Renal cortex interstitium (tissue), 11 donors: Measurements from ENCODE around the gene ZNF837. TPM values are rescaled to one million over a fixed set of nuclear protein-coding genes. Genes with fewer than 3 reads are reported as not detected.
"Not testable (repeated sequence)": the region's sequence is repeated elsewhere in the genome, so short reads cannot be mapped to it uniquely, and the experiment has no call there.

Experiments
- DNase-seq, 11 donors: peaks; one replicate each; pipeline ENCODE4 v3.0.0-alpha.2; 2013; ENCODE audit warnings: low read depth in 9 of 11, low spot score in 4 of 11; ENCODE audit errors: extremely low read depth in 1 of 11
- polyA plus RNA-seq, 3 donors: library from polyadenylated mRNA; unstranded; fragments of 120-200 nt; gene quantifications; one replicate each; pipeline ENCODE4 v1.2.1, GENCODE V29; 2013; ENCODE audit not compliant: insufficient read length in 3 of 3

ZNF837 gene
- polyA plus RNA-seq, 3 donors: 3.3 to 6.0 (median 4.5) TPM

GRCh38 chr19:58355215-58355796, 25.5 kb downstream of the ZNF837 start:
- DNase-seq: no peak

DNA sequence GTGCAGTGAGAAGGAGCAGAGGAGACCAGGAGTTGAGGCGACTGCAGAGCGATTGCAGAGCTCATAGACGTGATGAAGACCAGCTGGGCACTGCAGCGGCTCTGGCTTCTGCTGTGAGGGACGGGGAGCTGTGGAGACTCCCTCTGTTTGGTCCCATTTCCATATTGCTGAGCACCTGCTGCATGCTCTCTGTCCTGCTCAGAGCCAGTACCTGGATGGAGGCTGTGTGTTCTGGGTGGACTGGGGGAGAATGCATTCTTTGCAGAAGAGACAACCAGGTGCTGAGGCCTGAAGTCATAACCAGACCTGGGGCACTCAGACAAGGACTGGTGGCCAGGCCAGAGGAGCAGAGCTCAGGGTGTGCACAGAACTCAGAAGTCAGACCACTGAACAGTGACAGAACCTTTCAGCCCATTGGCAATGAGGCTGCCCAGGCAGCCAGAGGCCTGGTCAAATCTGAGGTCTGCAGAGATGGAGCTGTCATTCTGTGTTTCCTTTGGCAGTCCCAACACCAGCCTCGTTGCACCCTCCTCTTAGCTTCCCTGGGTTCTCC, 26.3 kb downstream of the ZNF837 start:
- DNase-seq: no peak

GRCh38 chr19:58353717-58354477, 26.9 kb downstream of the ZNF837 start:
- DNase-seq: no peak

GRCh38 chr19:58352760-58353671, 27.8 kb downstream of the ZNF837 start, which contains the start of gene A1BG:
Gene A1BG (minus strand): TSS chr19:58353492. CDS start chr19:58353437, 55 bp downstream.
- DNase-seq: no peak

DNA sequence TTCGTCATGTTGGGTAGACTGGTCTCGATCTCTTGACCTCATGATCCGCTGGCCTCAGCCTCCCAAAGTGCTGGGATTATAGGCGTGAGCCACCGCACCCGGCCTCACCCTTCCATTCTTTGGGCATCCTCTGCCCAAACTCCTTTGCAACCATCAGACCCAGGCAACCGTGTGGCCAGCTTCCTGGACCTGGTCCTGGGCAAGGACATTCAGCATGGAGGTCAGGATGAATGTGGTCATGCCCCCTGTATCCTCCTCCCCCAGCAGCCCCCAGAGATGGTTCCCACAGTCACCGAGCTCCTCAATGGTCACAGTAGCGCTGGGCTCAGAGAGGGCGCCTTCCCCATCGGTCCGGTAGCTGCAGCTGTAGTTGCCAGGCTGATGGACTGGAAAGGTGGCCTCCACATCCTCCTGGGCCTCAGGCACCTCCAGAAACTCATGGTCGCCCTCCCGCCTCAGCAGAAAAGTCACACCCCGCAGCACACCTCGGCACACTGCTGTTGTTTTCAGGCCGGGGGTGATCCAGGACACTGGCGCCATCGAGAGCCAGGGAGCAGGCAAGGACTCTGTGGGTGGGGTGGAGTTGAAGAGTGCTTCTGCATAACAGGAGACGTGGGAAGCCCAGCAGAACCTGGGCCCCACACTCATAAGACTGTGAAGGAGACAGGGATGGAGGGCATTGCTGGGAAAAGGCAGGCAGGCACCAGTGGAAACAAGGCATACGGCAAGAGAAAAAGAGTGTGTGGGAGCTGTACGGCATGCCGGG, 28.7 kb downstream of the ZNF837 start:
- no peak for DNase-seq

DNA sequence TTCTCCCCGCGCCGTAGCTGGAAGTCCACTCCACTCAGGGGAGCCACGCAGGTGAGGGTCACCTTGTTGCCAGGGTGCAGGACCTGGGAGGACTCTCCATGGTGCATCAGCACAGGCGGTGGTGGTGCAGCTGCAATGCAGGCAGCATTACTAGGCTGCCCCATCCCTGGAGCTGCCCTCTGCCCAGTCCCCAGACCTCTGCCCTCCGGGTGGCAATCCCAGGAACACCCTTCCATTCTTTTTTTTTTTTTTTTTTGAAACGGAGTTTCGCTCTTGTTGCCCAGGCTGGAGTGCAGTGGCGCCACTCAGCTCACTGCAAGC, 29.3 kb downstream of the ZNF837 start:
- no peak for DNase-seq

- no peak for DNase-seq
These were observed 29.8 kb downstream of the ZNF837 start for GRCh38 chr19:58350871-58351557.

DNA sequence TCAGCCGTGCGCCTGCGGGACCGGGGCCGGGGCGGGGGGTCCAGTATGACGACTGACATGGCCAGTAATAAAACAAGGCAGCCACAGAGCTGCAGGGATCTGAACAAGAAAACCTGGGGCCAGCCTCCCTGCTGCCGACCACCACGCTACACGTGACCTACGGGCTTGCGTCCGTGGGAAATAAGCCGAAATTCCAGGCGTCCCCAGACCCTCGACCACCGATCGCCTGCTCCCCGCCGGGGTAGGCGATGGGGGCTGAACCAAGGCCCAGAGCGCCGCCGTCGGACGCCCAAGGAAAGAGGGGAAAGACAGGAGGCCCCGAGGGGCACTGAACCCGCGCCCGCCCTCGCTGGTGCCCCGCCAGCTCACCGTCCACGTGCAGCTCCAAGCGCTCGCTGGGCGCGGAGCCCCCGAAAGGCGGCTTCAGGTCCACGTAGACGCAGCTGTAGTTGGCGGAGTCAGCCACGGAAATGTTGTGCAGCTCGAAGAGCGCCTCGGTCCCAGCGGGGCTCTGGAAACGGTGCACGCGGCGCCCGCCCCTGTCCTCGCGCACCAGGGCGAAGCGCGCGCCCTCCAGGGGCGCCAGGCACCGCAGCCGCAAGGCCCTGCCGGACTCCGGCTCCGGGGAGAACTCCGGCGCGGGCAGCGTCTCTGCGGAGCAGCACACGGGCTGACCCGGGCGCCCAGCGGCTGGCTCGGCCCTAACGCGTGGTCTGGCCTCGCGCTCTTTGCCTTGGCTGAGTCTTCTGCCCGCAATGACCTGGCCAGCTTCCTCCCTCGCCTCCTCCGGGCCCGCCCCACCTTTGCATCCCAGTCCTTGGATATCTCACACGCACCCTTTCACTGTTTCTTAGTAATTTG, 30.6 kb downstream of the ZNF837 start:
- DNase-seq: peak in 1 of 11 donors; percentile 24

DNA sequence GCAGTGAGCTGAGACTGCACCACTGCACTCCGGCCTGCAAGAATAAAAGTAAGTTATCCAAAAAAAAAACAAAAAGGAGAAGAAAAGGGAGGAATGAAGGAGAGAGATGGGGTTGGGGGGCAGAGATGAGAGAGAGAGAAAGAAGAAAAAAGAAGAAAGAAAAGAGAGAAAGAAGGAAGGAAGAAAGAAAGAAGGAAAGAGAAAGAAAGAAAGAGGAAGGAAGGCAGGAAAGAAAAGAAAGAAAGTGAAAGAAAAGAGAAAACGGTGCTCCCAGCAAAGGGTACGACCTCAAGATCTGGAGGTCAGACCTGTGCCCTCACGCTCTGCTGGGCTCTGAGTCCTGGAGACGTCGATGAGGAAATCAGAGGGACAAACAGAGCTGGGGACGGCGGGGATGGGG, 31.2 kb downstream of the ZNF837 start:
- no peak for DNase-seq

GRCh38 chr19:58348080-58348479, 32.8 kb downstream of the ZNF837 start:
- not testable (repeated sequence) for DNase-seq

DNA sequence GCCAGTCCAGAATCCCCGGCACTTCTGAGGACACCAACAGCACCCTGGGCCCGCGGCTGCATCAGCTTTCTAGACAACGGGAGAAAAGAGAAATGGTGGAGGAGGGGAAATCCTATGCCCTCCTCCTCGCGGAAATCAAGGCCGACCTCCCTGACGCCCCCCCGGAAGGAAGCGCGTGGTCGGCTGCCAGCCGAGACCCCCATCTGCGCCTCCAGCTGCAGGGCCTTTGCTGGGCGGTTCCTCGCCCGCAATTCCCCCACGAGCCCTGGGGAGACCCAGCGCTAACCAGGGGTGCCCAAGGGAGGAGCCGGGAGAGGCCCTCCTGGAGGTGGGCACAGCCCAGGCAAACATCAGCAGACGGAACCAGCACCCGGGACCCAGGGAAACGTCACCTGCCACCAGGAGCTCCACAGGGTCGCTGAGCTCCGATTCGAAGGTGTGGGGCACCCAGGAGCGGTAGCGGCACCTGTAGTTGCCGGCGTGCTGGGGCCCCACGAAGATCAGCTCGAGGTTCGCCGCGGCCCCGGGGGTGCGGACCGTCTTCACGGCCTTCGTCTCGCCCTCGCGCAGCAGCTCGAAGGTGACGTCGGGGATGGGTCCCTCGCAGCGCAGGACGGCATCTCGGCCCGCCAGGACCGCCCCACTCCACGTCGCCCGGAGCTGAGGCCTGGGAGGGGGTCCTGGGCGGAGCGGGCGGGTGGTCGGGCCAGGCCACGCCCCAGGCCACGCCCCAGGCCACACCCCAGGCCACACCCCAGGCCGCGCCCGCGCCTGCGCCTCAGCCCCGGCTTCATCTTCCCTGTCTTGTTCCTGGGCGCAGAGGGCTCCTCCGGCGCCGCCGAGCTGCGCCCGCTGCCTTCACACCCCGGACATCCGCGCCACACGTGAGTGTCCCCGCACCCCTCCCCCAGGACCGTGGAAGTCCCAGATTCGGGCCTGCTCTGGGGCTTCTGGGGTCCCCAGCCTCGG, 33.6 kb downstream of the ZNF837 start:
- no peak for DNase-seq

DNA sequence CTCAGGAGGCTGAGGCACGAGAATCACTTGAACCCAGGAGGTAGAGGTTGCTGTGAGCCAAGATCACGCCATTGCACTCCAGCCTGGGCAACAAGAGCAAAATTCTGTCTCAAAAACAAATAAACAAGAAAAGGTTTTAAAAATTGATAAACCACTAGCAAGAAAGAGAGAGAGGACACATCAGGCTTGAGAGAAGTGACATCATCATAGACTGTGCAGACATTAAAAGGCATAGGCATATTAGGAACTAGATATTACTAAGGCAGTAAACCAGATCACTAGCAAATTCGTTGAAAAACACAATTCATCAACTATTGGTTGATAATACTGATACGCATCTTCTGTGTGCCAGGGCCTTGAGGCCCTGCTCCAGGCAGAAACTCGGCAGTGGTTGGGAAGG, 35.3 kb downstream of the ZNF837 start:
- no peak for DNase-seq

- no peak for DNase-seq
These were observed 41.8 kb downstream of the ZNF837 start for GRCh38 chr19:58338825-58339558.

DNA sequence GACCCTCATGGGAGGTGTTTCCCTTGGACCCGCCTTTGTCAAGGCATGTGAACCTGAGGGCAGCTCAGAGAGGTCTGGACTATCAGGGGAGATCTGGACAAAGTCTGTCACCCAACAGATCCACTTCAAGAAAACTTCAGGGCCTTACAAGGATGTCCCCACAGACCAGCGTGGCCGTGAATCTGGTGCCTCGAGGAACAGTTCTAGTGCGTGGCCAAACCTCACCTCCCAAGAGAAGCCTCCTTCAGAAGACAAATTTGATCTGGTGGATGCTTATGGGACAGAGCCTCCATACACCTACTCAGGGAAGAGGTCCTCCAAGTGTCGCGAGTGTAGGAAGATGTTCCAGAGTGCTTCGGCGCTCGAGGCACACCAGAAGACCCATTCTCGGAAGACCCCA, 42.5 kb downstream of the ZNF837 start:
- no peak for DNase-seq

DNA sequence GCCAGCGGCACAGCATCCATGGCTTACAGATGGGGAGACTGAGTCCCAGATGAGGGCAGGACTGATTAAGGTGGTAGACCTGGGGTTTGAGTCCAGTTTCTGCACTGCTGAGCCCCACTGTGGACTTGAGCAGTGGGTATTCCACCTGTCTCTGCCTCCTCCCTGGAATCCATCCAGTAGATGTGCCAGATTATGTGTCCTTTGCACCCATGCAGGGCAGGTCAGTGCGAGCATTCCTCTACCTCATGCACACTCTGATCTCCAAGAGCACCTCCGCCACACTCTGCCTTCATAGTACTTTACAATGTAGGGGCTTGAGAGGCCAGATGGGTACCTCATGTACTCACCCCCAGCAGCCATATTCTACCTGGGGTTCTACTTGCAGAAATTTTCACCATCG, 44.0 kb downstream of the ZNF837 start:
- no peak for DNase-seq

GRCh38 chr19:58336216-58336615, 44.6 kb downstream of the ZNF837 start:
- DNase-seq: no peak
